GM19240 (cell line): ENCODE measurements around the gene RYR3.

ENCODE experiments used
- DNase-seq: peaks from one replicate; pipeline ENCODE4 v3.0.0; 2011; ENCODE audit warnings: low spot score; ENCODE audit not compliant: insufficient read length

The RYR3 gene

GRCh38 chr15:33448961-33449606 lies 138.3 kb downstream of the RYR3 start:
- DNase-seq, result no peak

GRCh38 chr15:33449810-33450209 lies 139.0 kb downstream of the RYR3 start:
- no peak for DNase-seq

- no peak for DNase-seq
These were observed 140.6 kb downstream of the RYR3 start for GRCh38 chr15:33451385-33451784.

- DNase-seq, result no peak
These were observed 143.0 kb downstream of the RYR3 start for GRCh38 chr15:33453761-33454160.

- DNase-seq, result no peak
These were observed 143.6 kb downstream of the RYR3 start for GRCh38 chr15:33454346-33454745.

GRCh38 chr15:33454996-33455395 lies 144.2 kb downstream of the RYR3 start:
- no peak for DNase-seq

- DNase-seq, result no peak
These were observed 147.7 kb downstream of the RYR3 start for GRCh38 chr15:33458421-33458820.

GRCh38 chr15:33460166-33460805 lies 149.5 kb downstream of the RYR3 start:
- no peak for DNase-seq

- no peak for DNase-seq
These were observed 150.9 kb downstream of the RYR3 start for GRCh38 chr15:33461671-33462070.

GRCh38 chr15:33467146-33467815 lies 156.5 kb downstream of the RYR3 start:
- DNase-seq, result no peak

GRCh38 chr15:33467816-33468163 lies 157.0 kb downstream of the RYR3 start:
- no peak for DNase-seq

GRCh38 chr15:33468740-33469139 lies 158.0 kb downstream of the RYR3 start:
- no peak for DNase-seq

- DNase-seq, result no peak
These were observed 162.2 kb downstream of the RYR3 start for GRCh38 chr15:33473005-33473404.

GRCh38 chr15:33473714-33474113 lies 162.9 kb downstream of the RYR3 start:
- DNase-seq, result no peak

- DNase-seq, result no peak
These were observed 165.3 kb downstream of the RYR3 start for GRCh38 chr15:33476076-33476475.

- no peak for DNase-seq
These were observed 166.1 kb downstream of the RYR3 start for GRCh38 chr15:33476908-33477307.

- no peak for DNase-seq
These were observed 178.6 kb downstream of the RYR3 start for GRCh38 chr15:33489335-33489734.

GRCh38 chr15:33490703-33491102 lies 179.9 kb downstream of the RYR3 start:
- DNase-seq, result no peak

GRCh38 chr15:33492434-33493052 lies 181.8 kb downstream of the RYR3 start:
- no peak for DNase-seq

GRCh38 chr15:33494306-33494705 lies 183.5 kb downstream of the RYR3 start:
- DNase-seq, result no peak

- no peak for DNase-seq
These were observed 189.8 kb downstream of the RYR3 start for GRCh38 chr15:33500432-33501195.

GRCh38 chr15:33503681-33504080 lies 192.9 kb downstream of the RYR3 start:
- no peak for DNase-seq
